Stimulated activated CD8-positive, alpha-beta memory T cell treated with anti-CD3 and anti-CD28 coated beads, Interleukin-7, amount 100 ng/mL, for 1 hour (primary cell): ENCODE measurements around the gene AHRR.
"Not testable (repeated sequence)": the region's sequence is repeated elsewhere in the genome, so short reads cannot be mapped to it uniquely, and the experiment has no call there.

Source experiments
- DNase-seq, 2 donors: peaks; one replicate each; pipeline ENCODE4 v3.0.0-alpha.2; 2020; ENCODE audit warnings: low read depth in 2 of 2

The AHRR gene

GRCh38 chr5:367358-368130 is 46.0 kb downstream of the AHRR start:
- no peak for DNase-seq

DNA sequence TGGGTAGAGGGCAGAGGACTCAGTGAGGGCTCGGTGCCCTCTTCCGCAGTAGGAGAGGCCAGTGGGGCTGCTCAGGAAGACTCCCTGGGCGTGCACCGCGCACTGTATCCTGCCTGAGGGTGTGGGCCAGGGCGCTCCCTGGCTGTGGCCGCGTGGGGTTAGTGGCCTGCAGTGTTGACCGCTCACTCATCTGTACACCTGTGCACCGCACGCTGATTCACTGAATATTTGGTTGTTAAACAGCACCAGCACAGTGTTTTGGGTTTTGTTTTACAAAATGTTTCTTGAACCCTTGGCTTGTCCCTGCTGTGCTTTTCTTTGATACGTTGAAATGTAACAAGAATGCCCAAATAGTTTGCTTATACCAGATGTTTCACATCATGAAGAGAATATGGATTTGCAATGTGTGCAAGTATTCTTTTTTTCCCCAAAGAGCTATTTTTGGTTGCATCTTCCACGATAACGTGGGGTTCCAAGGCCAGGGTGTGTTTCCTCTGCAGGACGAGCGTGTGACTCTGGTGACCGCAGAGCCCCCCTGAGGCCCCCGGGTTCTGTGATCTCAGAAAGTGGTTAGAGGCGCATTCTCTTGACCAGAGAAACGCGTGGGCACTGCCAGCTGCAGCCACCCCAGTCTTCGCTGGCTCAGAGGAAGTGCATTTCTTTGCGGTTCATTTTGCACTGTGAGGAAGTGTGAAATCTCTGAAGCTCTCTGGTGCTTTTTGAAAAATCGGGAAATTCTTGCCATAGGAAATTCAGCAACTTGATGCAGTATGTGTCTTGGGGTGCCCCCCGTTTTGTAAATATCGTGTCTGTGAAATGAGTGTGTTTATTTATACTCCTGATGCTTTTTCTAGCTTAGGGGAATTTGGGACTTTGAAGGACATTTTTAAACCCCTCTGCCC is 46.9 kb downstream of the AHRR start:
- DNase-seq = no peak

- no peak for DNase-seq
Observed at GRCh38 chr5:369151-369868, 47.8 kb downstream of the AHRR start.

GRCh38 chr5:369869-370236 is 48.3 kb downstream of the AHRR start:
- DNase-seq = not testable (repeated sequence)

DNA sequence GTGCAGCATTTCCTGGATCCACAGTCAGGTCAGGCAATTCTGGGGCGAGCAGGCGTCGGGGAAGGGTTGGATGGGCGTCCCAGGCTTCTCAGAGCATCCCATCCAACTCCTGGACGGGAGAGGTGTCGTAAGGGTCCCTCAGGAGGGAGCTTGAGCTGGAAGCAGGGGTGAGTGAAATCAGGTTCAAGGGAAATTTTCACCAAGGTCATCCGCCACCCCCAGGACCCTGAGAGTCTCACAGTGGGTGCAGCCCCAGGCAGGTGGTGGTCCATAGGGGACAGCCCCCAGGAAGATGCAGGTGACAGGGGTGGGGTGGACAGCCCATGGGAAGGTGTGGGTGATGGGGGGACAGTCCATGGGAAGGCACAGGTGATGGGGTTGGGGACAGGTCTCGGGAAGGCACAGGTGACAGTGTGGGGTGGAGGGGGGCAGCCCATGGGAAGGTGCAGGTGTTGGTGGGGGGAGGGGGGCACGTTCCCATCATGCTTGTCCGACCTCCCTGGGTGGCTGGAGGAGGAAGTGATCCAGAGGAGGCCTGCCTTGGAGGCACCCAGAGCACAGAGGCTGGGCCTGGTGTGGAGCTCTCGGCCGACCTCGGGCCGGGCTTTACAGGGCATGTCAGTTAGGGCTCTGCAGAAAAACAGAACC is 48.9 kb downstream of the AHRR start:
- no peak for DNase-seq

GRCh38 chr5:370959-371810 is 49.7 kb downstream of the AHRR start:
- no peak for DNase-seq

GRCh38 chr5:371811-372555 is 50.5 kb downstream of the AHRR start:
- no peak for DNase-seq

- DNase-seq = no peak
Observed at GRCh38 chr5:372556-372995, 51.1 kb downstream of the AHRR start.

DNA sequence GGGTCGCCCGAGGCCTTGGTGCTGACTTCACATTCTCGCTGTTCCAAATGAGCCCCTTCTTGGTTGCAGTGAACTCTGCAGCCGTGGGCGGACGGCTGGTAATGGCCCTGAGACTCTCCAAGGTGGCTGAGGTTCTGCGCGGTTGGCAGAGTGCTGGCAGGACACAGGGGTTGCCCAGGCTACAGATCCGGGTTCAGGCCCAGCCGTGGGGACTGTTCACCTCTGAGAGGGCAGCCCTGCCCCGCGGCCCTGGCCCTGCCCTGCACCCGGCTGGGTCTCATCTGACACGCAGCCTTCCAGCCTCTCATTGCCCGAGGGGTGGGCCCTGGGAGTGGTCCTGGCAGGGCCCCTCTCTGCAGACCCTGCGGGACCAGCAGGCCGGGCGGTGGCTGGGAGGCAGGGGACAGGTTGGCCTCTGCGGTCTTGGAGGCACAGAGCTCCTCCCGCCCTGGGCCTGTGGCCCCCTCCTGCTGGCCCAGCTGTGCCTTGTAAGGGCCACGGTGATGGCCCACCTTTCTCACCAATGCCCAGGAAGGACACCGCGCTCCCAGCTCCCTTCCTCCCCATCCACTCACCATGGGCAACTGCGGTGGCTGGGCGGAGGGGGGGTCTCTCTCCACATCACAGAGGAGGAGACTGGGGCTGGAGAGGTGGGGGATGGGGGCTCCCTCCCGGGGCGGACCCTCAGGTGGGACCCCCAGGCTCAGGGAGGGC is 51.6 kb downstream of the AHRR start:
- DNase-seq = no peak

- DNase-seq = peak; percentile 17 to 20
Observed at GRCh38 chr5:373710-374602, 52.4 kb downstream of the AHRR start.

DNA sequence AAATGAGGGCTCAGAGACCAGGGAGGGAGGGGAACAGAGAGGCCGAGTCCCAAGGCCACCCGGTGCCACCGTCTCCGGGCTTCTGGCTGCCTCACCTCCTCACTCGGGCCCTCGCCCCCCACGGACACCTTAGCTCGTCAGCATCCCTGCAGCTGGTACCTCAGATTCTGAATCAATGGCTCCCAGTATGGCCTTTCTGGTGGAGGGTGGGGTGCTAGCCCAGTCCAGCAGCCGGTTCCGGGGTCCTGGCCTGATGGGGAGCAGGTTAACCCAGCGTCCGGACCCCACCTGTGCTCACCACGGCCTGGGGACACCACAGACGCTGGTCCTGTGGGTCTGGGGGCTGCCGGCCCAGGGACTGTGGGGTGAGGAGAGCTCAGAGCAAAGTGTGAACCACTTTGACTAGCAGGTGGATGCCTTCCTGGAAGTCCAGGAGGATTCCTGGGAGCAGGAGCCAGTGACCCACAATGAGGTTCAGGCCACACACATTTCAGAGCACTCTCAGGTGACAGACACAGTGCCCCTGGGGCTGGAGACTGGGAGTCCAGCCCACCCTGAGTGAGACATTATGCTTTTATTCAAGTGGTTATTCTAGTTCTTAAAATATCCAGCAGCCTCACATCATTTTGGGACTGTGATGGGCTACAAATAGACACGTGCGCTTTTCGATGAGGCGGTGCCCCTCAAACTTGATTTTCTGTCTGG is 53.3 kb downstream of the AHRR start:
- no peak for DNase-seq

DNA sequence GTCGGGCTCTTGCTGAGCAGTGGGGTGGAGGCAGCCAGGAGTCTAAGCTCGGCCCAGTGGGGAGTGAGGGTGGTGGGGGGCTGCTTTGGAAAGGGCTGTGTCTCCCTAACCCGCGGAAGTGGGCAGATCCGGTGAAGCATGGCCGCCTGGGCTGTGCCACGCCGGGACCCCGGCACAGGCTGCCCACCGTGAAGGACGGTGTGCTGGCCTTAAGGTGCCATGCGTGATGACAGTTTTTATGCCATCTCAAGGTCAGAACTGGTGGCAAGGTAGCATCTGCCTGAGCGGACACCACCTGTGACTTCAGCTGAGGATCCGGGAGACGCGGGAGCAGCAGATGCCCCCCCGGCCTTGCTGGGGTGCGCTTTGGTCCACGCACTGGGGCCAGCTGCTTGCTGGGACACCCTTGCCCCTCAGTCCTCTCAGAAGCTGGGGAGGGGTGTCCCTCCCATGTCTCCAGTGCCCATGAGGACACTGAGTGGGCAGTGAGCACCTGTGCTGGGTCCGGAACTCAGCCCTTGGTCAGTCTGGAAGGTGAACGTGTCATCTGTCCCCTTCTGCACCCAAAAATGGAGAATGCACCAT is 53.9 kb downstream of the AHRR start:
- DNase-seq = no peak

- no peak for DNase-seq
Observed at GRCh38 chr5:375921-376798, 54.6 kb downstream of the AHRR start.

DNA sequence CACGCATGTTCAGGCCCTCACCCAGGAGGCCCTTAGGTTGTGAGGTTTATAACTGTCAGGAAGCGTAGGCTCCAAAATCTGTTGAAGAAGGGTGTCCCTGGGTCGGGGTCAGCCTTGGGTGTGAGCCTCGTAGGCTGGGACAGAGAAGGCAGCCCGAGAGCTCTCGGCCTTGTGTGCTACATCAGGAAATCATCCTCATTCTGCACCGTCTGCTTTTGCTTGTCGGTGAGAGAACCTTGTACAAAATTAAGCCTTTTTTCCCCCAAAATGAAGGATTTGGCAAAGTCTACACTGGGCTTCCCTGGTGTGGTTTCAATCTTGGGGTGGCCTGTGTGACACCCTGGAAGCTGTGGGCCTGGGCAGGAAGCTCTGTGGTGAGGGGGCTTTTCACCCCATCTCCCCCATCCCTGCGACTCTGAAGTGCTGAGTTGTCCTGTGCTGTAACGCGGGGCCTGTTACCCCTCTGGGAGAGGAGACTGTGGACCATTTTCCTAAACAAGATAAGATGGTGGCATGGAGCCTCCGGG is 55.3 kb downstream of the AHRR start:
- no peak for DNase-seq

GRCh38 chr5:377326-377981 is 55.9 kb downstream of the AHRR start:
- no peak for DNase-seq
